CD4-positive, alpha-beta T cell treated with Interleukin-17A for 4 hours (primary cell): ENCODE measurements around the gene FCN3.

ENCODE experiments used
- DNase-seq: peaks from one replicate; pipeline ENCODE4 v3.0.0-alpha.2; 2020; ENCODE audit warnings: mixed read lengths

The FCN3 gene

GRCh38 chr1:27357281-27358037, 17.2 kb downstream of the FCN3 start:
- peak; percentile 86 for DNase-seq

GRCh38 chr1:27356619-27357280, 17.9 kb downstream of the FCN3 start:
- peak; percentile 72 for DNase-seq

DNA sequence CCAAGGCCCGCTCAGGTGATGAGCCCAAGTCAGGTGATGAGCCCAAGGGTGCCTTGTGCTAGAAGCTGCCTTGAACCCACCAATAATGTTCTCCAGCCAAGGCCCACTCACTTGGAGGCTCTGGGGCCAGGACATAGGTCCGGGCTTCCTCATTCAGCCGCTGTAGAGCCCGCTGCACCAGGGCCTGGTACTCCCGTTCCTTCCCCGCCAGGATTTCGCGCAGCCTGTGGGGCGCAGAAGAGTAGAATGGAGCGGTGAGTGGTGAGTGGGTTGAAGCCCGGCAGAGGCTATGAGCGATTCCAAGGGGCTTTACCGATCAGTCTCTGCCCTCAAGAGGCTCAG, 18.4 kb downstream of the FCN3 start:
- DNase-seq: no peak

DNA sequence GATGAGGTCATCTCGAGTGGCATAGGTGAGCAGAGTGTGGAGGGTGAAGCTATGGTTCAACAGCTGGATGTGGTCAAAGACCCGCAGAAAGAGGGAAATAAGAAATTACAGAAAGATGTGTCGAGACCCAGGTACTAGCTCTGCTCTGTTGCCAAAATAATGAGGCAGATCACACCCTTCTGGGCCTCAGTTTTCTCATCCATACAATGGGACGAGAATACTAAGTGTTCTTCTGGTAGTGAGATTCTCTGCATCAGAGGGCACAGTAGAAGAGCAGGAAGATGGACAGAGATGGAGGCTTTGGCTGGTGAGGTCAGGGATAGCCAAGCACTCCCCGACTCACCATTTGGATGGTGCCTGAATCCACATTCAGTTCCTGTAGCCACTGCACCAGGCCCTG, 18.9 kb downstream of the FCN3 start:
- DNase-seq: no peak

GRCh38 chr1:27353629-27354028, 21.0 kb downstream of the FCN3 start:
- no peak for DNase-seq

DNA sequence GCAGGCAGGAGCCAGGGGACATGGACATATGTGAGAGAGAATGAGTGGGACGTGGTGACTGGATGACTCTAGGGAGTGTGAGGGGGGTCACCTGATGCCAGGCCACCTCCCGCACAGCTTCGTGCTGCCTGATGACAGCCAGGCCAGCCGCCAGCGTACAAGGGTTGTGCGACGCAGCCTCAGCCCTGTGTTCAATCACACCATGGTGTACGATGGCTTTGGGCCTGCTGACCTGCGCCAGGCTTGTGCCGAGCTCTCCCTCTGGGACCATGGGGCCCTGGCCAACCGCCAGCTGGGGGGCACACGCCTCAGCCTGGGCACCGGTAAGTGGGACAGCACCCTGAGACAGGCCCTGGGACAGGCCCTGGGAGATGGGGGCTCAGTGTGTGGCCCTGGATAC, 21.5 kb downstream of the FCN3 start:
- no peak for DNase-seq

DNA sequence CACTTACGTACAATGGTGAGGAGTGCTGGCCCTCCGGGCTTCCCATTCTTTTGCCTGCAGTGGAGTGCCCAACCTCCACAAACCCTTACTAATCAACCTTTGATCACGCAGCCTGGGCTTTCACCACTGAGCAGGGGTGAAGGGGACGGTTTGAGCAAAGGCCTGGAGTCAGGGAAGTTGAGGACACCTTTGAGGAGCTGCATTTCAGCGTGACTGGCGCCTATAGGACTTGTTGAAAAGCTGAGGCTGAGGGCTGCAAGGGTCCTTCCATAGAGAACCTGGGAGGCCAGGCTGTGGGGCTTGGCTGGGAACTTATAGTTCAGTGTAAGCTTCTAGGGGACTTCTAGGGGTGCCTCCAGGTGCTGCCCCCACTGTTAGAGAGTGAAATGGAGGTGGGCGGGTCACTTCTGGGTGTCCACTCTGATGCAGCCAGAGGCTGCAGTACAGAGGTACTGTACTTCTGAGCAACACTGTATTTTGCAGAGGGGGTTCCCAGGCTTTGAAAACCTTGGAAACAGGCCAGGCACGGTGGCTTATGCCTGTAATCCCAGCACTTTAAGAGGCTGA, 23.0 kb downstream of the FCN3 start:
- no peak for DNase-seq

DNA sequence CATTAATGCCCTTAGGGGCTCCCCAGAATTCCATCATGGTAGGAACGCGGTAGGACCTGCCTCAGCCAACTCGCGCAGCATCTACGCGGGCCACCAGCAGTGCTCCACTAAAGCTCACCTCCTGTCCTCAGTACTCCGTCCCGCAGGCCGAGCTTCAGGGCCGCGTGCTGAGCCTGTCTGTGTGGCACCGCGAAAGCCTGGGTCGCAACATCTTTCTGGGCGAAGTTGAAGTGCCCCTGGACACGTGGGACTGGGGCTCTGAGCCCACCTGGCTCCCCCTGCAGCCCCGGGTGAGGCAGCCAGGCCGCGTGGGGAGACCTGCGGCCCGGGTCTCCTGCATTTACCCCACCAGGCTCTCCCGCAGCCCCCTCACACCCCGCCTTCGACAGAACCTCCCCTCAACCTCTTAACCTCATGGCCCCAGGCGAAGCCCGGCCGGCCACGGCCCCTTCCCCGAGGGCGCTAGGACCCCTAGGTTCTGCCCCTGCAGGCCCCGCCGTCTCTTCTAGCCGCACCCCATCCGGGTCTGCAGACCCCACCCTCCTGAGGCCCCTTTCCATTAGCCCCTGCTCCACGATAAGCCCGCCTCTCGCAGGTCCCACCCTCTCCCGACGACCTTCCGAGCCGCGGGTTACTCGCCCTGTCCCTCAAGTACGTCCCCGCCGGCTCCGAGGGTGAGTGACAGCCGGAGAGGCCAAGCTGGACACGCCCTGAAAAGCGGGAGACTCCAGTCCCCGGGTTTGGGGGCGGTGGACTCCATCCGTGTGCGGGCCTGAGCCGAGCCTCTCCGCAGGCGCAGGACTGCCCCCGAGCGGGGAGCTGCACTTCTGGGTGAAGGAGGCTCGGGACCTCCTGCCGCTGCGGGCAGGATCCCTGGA, 23.7 kb downstream of the FCN3 start:
- DNase-seq: no peak

- DNase-seq: peak; percentile 19
These were observed 24.6 kb downstream of the FCN3 start for GRCh38 chr1:27349784-27350662.

DNA sequence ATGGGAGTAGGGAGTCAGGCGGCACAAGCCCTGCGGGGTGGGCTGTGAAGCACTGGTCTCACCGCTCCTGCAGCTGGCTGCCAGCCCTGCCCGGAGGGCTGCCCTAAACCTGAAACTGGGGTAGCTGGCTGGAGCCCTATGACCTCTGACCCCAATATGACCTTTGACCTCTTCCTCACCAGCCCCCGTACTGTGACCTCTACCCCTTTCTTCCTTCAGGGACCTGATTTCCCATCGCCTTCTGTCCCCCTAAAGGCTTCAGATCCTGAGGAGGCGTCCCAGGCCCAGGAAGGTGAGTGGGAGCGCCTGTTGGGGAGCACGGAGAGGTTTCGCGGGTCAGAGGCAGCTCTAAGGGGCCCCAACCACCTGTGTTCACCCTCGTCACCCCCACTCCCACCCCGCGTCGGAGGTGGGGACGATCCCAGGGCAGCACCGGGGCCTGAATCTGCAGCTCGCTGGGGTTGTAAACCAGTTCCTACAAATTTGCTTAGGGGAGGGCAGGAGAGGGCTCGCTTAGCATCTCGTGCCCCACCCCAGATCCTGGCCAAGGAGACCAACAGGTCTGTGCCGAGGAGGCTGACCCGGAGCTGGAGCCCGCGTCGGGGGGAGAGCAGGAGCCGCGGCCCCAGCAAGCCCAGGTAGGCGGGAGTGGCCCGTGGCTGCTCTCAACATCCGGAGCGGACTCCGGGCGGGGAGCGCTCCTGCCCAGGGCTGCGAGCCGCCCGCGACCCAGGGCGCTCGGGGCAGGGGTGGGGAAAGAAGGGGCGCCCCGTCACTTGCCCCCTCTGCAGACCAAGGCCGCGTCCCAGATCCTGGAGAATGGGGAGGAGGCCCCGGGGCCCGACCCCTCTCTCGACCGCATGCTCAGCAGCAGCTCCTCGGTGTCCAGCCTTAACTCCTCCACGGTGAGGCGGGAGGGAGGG, 25.5 kb downstream of the FCN3 start:
- DNase-seq: peak; percentile 49

DNA sequence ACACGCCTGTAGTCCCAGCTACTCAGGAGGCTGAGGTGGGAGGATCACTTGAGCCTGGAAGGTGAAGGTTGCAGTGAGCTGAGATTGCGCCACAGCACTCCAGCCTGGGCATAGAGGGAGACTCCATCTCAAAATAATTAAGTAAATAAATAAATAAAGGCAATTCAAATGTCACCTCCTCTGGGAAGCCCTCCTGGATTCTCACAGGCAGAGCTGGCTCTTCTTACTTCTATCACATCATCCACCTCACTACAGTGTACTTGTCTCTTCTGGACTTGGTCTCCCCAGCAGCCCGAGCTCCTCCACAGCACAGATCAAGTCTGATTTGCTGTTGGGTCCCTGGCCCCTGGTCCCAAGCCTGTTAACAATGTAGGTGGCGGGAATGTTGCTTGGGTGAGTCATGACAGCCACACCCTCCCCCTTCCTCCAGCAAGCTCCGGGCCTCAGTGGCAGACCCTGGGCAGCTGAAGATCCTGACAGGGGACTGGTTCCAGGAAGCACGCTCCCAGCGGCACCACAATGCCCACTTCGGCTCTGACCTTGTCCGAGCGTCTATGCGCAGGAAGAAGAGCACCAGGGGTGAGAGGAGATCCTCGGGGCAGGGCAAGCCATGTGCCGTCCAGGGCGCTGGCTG, 27.5 kb downstream of the FCN3 start:
- no peak for DNase-seq

DNA sequence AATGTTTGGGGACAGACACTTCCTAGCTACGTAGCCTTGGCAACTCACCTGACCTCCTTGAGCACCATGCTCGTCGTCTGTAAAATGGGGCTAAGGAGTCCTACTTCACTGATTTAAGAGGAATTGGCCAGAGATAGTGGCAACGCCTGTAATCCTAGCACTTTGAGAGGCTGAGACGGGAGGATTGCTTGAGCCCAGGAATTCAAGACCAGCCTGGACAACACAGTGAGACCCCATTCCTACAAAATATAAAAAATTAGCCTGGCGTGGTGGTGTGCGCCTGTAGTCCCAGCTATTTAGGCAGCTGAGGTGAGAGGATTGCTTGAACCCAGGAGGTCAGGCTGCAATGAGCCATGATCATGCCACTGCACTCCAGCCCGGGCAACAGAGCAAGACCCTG, 28.3 kb downstream of the FCN3 start:
- no peak for DNase-seq

- no peak for DNase-seq
These were observed 29.4 kb downstream of the FCN3 start for GRCh38 chr1:27345272-27345671.

DNA sequence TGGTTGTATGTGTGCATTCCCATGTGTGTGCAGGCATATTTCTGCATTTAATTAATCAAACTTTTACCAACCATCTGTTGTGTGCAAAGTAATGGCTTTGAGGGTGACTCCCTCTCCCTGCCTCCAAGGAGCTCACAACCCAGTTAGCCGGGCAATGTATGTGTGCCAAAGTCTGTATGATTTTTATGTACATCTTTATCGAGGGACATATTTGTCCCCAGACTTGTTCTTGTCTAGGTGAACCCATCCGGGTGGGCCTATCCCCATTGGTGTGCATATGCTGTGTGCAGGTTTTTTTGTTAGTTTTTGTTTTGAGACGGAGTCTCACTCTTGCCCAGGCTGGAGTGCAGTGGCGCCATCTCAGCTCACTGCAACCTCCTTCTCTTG, 31.0 kb downstream of the FCN3 start:
- no peak for DNase-seq

DNA sequence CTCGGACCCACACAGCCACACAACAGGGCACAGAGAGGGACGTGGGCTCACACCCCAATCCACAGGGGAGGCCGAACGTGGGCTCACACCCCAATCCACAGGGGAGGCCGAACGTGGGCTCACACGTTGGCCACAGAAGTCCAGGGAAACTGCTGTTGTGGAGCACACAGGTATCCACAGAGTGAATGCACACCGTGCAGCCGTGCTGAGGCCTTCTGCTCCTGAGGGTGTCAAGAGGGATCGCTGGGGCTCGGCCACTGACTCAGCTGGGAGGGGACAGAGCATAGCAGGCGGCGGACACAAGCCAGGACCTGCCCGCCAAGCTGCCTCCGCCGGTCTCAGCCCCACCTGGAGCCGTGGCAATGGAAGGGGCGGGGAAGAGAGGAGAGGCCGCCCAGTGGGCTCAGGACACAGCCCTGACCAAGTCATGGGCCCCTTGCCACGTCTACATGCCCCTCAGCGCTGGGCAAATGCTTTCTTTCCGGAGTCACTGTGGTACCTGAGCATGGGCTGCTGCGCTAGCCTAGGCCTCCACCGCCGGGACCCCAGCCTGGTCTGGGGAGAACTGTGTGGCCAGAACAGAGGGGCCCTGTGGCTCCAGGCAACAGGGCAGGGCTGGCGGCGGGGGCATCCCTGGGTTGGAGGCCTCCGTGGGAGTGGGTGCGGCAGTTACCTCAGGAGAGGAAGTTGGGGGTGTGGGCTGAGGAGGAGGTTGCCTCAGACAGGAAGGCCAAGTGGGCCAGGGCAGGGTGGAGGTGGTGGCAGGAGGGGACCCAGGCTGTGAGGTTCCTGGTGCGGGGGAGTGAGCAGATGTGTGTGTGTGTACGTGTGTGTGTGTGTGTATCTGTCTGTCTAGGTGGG, 31.6 kb downstream of the FCN3 start:
- DNase-seq: peak; percentile 88

DNA sequence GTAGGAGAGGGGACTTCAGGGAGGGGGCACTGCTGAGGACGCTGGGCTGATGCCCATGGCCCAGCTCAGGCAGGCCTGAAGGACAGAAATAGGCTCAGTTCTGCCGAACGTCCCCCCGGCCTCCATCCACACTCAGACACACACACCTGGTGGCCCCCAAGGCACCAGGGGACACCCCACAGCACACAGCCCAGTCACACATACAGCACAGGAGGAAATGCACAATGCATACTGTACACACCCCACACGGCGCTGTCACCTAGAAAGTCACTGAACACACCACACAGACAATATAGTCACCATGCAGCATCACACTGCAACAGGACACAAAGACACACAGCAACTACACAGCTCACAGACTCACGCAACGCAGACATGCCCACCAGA, 32.2 kb downstream of the FCN3 start:
- peak; percentile 66 for DNase-seq

GRCh38 chr1:27341525-27342252, 32.9 kb downstream of the FCN3 start, which contains the start of gene SYTL1:
SYTL1 (plus strand) TSS chr1:27342022; CDS start chr1:27345335, 3,313 bp downstream.
- DNase-seq: peak; percentile 78

DNA sequence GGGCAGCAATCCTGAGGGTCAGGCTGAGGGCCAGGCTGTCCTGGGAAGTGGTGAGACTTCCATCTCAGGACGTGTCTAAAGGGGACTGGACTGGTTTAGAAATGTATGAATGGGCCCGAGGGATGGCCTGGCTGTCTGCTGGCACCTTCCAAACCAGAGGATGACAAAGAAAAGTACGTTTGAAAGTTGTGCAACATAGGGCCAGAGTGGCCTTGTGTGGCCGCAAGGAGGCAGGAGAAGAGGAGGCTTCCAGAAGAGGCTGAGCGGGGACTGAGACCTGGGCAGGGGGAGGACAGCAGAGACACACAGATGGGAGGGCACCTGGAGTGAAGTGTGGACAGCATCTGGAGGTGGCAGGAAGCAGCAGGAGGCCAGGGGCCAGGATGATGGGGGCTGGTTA, 35.4 kb downstream of the FCN3 start:
- DNase-seq: no peak

DNA sequence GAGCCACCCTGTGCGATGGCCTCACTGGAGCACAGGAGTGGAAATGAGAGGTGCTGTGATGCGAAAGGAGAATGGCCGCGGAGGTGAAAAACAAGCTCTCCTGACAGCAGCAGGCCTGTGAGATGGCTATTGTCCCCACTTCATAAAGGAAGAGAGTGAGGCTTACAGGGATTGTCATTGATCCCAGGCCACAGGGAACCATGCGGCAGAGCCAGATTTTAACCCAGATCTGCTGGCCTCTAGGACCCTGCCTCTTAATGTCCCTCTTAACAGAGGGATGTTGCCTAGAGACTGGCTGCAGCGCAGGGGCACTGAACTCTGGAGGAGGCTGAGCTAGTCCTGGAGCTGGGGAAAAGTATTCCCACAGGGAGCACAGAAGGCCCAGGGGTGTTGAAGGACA, 35.9 kb downstream of the FCN3 start:
- no peak for DNase-seq
